ENCODE results near the gene RABGGTA. TPM values are rescaled to one million over a fixed set of nuclear protein-coding genes. Genes with fewer than 3 reads are reported as not detected.

The RABGGTA gene
- total and polyA plus RNA-seq, 2 experiments from 2014 or later, result 17.6 to 20.7 TPM

DNA sequence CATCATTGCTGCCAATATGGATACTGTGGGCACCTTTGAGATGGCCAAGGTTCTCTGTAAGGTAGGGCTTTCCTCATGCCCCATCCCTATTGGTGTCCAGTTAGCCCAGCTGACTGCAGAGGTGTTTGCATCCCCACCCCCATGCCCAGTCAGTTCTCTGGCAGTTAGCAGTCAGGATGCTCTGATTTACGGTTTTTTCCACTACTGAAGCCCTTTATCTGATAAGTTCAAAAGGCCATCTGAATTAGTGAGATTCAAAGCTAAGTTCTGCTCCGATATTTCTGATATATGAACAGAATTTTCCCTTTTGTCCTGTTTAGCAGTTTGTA, 37.9 kb downstream of the RABGGTA start:
- Histone ChIP-seq H3K9me2 (ENCODE audit: insufficient read depth) (no peaks in the 10 kb centered on the region), H3K79me2 (replicated peaks; ENCODE audit: insufficient read depth) (peaks cover 47% of the 10 kb centered on the region), H3K36me3 (ENCODE audit: insufficient read depth) (peaks cover 17% of the 10 kb centered on the region; the same call in 1 of the 2 replicates), H3K4me3 (peak overlapping the region; percentile 81), H3K27ac (ENCODE audit: low read depth) (peak overlapping the region; percentile 93), H4K20me1 (replicated peaks; ENCODE audit: insufficient read depth) (peaks cover 10% of the 10 kb centered on the region), H3K4me1 (ENCODE audit: insufficient read depth) (peaks cover 15% of the 10 kb centered on the region), H3K27me3 (ENCODE audit: insufficient read depth) (no peaks in the 10 kb centered on the region), H2AFZ (peak overlapping the region; percentile 67; the same call in 1 of the 2 replicates), H3K4me2 (peak overlapping the region; percentile 97), H3F3A (replicated peaks; ENCODE audit: low read depth) (peaks cover 7% of the 10 kb centered on the region; the same call in 1 of the 2 replicates)
- H3K27me3 Mint-ChIP-seq (ENCODE audit: insufficient read depth, low read depth, poor library complexity), result peaks cover 7% of the 10 kb centered on the region
- H3K9me3 Mint-ChIP-seq, result no peaks in the 10 kb centered on the region
- H3K27ac Mint-ChIP-seq, result peak overlapping the region; percentile 95; the same call in 1 of the 2 replicates
- TF ChIP-seq ETS1 (IDR thresholded peaks at IDR 0.05) (no peak), POLR2AphosphoS5 (IDR thresholded peaks at IDR 0.05; ENCODE audit: low read depth) (no peak), NANOG (IDR thresholded peaks at IDR 0.05; ENCODE audit: borderline replicate concordance) (no peak), JUNB (IDR thresholded peaks at IDR 0.05; ENCODE audit: unreplicated experiment) (no peak), STAT1 (IDR thresholded peaks at IDR 0.05; ENCODE audit: unreplicated experiment) (no peak), EZH2 (IDR thresholded peaks at IDR 0.05; ENCODE audit: low read depth, unreplicated experiment) (no peak), CREB1 (CRISPR knock-in tag; IDR thresholded peaks at IDR 0.05; ENCODE audit: low read depth) (no peak), EZH2phosphoT487 (IDR thresholded peaks at IDR 0.05; ENCODE audit: unreplicated experiment) (no peak), REST (IDR thresholded peaks at IDR 0.05; ENCODE audit: unreplicated experiment) (no peak), ZNF331 (CRISPR knock-in tag; IDR thresholded peaks at IDR 0.05; ENCODE audit: low read depth) (no peak), ZNF114 (CRISPR knock-in tag; IDR thresholded peaks at IDR 0.05) (no peak), ZNF462 (CRISPR knock-in tag; IDR thresholded peaks at IDR 0.05) (no peak)
- TF ChIP-seq, protein P1, sequence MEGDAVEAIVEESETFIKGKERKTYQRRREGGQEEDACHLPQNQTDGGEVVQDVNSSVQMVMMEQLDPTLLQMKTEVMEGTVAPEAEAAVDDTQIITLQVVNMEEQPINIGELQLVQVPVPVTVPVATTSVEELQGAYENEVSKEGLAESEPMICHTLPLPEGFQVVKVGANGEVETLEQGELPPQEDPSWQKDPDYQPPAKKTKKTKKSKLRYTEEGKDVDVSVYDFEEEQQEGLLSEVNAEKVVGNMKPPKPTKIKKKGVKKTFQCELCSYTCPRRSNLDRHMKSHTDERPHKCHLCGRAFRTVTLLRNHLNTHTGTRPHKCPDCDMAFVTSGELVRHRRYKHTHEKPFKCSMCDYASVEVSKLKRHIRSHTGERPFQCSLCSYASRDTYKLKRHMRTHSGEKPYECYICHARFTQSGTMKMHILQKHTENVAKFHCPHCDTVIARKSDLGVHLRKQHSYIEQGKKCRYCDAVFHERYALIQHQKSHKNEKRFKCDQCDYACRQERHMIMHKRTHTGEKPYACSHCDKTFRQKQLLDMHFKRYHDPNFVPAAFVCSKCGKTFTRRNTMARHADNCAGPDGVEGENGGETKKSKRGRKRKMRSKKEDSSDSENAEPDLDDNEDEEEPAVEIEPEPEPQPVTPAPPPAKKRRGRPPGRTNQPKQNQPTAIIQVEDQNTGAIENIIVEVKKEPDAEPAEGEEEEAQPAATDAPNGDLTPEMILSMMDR (conservative IDR thresholded peaks at IDR 0.05; ENCODE audit: low read depth in 2 of 2), result no peak
- H3K4me1 Mint-ChIP-seq, result peaks cover 17% of the 10 kb centered on the region
- H3K4me3 Mint-ChIP-seq, result peak overlapping the region; percentile 91
- DNase-seq (ENCODE audit: low spot score) (no peak), ATAC-seq (no peak)
- H3K36me3 Mint-ChIP-seq (ENCODE audit: low read depth), result peaks cover 31% of the 10 kb centered on the region

Measured in GM23338 (cell line).